HFFc6 (cell line): ENCODE results near the gene SSBP3. TPM values are rescaled to one million over a fixed set of nuclear protein-coding genes. Genes with fewer than 3 reads are reported as not detected.

Source experiments
- DNase-seq: peaks from one replicate; pipeline ENCODE4 v3.0.0-alpha.2; 2018
- H3K27ac Mint-ChIP-seq: 2 replicates; pipeline ENCODE4 v1.8.0; 2020; ENCODE audit warnings: mild to moderate bottlenecking, mixed read lengths
- H3K27me3 Mint-ChIP-seq: 2 replicates; pipeline ENCODE4 v1.8.0; 2021; ENCODE audit warnings: mild to moderate bottlenecking, moderate library complexity, mixed read lengths; ENCODE audit not compliant: insufficient read depth
- H3K36me3 Mint-ChIP-seq: 2 replicates; pipeline ENCODE4 v1.8.0; 2021; ENCODE audit warnings: low read depth, mixed read lengths
- H3K4me1 Mint-ChIP-seq: 2 replicates; pipeline ENCODE4 v1.8.0; 2020; ENCODE audit warnings: low read depth, mixed read lengths
- H3K4me3 Mint-ChIP-seq: 2 replicates; pipeline ENCODE4 v1.8.0; 2020; ENCODE audit warnings: mild to moderate bottlenecking, moderate library complexity, mixed read lengths
- H3K9me3 Mint-ChIP-seq: 2 replicates; pipeline ENCODE4 v1.8.0; 2020; ENCODE audit warnings: mild to moderate bottlenecking, mixed read lengths
- CTCF ChIP-seq: fragments of 200-600 bp; sonication (generic); IDR thresholded peaks from 2 replicates; pipeline ENCODE4 v1.5.0; 2021; ENCODE audit warnings: antibody characterized with exemption, mild to moderate bottlenecking
- total RNA-seq, 6 experiments: library from RNA; stranded (reverse); fragmentation: NEBNext Ultra II Directional; extraction: Animal tissue kit (Norgen Biotek cat#: 25700); gene quantifications; 2 replicates in 1 of 6; 3 replicates in 5 of 6; pipeline ENCODE4 v1.2.3, GENCODE V29; 2021

SSBP3 gene
- total RNA-seq, 6 experiments from 2014 or later: 42.3 to 72.2 (median 58.1) TPM

- Mint-ChIP-seq H3K27ac (no peak overlapping the region), H3K36me3 (peaks cover 46% of the 10 kb centered on the region), H3K9me3 (no peaks in the 10 kb centered on the region), H3K4me1 (peaks cover 10% of the 10 kb centered on the region), H3K4me3 (no peak overlapping the region), H3K27me3 (no peaks in the 10 kb centered on the region; the same call in none of the 2 replicates)
- DNase-seq: no peak
- TF ChIP-seq CTCF: no peak
Observed at GRCh38 chr1:54397090-54397591, 9.1 kb downstream of the SSBP3 start.

GRCh38 chr1:54396261-54396933 is 9.8 kb downstream of the SSBP3 start:
- Mint-ChIP-seq H3K27ac (no peak overlapping the region), H3K4me3 (no peak overlapping the region), H3K36me3 (peaks cover 39% of the 10 kb centered on the region), H3K4me1 (peaks cover 10% of the 10 kb centered on the region), H3K27me3 (no peaks in the 10 kb centered on the region; the same call in none of the 2 replicates), H3K9me3 (no peaks in the 10 kb centered on the region)
- TF ChIP-seq CTCF: no peak
- no peak for DNase-seq

- no peaks in the 10 kb centered on the region; the same call in none of the 2 replicates for H3K27me3 Mint-ChIP-seq
- no peak overlapping the region for H3K4me3 Mint-ChIP-seq
- no peak for DNase-seq
- TF ChIP-seq CTCF: no peak
- no peak overlapping the region for H3K27ac Mint-ChIP-seq
- peaks cover 10% of the 10 kb centered on the region for H3K4me1 Mint-ChIP-seq
- peaks cover 29% of the 10 kb centered on the region for H3K36me3 Mint-ChIP-seq
- no peaks in the 10 kb centered on the region for H3K9me3 Mint-ChIP-seq
Observed at GRCh38 chr1:54395281-54395934, 10.8 kb downstream of the SSBP3 start.

GRCh38 chr1:54394104-54394503 is 12.1 kb downstream of the SSBP3 start:
- no peaks in the 10 kb centered on the region; the same call in 1 of the 2 replicates for H3K27me3 Mint-ChIP-seq
- H3K27ac Mint-ChIP-seq: no peak overlapping the region
- H3K4me3 Mint-ChIP-seq: no peak overlapping the region
- peaks cover 18% of the 10 kb centered on the region for H3K36me3 Mint-ChIP-seq
- no peaks in the 10 kb centered on the region for H3K9me3 Mint-ChIP-seq
- TF ChIP-seq CTCF: no peak
- peaks cover under 1% of the 10 kb centered on the region; the same call in 1 of the 2 replicates for H3K4me1 Mint-ChIP-seq
- no peak for DNase-seq

- Mint-ChIP-seq H3K4me3 (no peak overlapping the region), H3K27ac (no peak overlapping the region), H3K9me3 (no peaks in the 10 kb centered on the region), H3K36me3 (peaks cover 4% of the 10 kb centered on the region; the same call in 1 of the 2 replicates), H3K27me3 (no peaks in the 10 kb centered on the region; the same call in 1 of the 2 replicates), H3K4me1 (peaks cover 5% of the 10 kb centered on the region)
- no peak for DNase-seq
- no peak for TF ChIP-seq CTCF
Observed at GRCh38 chr1:54392401-54392800, 13.8 kb downstream of the SSBP3 start.
